Lower leg skin (tissue), 4 donors: ENCODE results near the gene CYBC1. TPM values are rescaled to one million over a fixed set of nuclear protein-coding genes. Genes with fewer than 3 reads are reported as not detected.

Experiments used
- DNase-seq, 2 donors: peaks; one replicate each; pipeline ENCODE4 v3.0.0-alpha.2; 2019; ENCODE audit warnings: low spot score in 2 of 2
- H3K4me3 ChIP-seq: fragments of 200-600 bp; sonication (generic); 2 replicates; pipeline ENCODE4 v1.5.1; 2017; ENCODE audit warnings: mild to moderate bottlenecking, low read depth; ENCODE audit not compliant: poor library complexity, severe bottlenecking
- POLR2A ChIP-seq, 2 donors: fragments of 450-650 bp; IDR thresholded peaks; one replicate each; pipeline ENCODE4 v1.6.1; 2016 to 2017; ENCODE audit warnings: antibody characterized with exemption in 2 of 2, mild to moderate bottlenecking in 1 of 2, moderate library complexity in 1 of 2
- WGBS, 2 donors: methylation state at CpG; one replicate each; pipeline ENCODE4 v1.1.5; 2018; 5-methylcytosine and 5-hydroxymethylcytosine counted together
- intact Hi-C: fragments of 100-400 bp; cut with DNase I; formaldehyde crosslinking; loops from one replicate; pipeline ENCODE4 v1.15.0; 2023; ENCODE audit warnings: low total_unique reads
- total RNA-seq, 4 donors: library from RNA; depleted of rRNA; stranded (reverse); fragments of >200 nt; gene quantifications; one replicate each; pipeline ENCODE4 v1.1.0, GENCODE V29; 2016
- TF ChIP-seq, protein P1 (sequence below), 3 donors: fragments of 450-650 bp; IDR thresholded peaks; one replicate each; pipeline ENCODE4 v1.5.1; 2016; ENCODE audit warnings: antibody characterized with exemption in 3 of 3, mild to moderate bottlenecking in 3 of 3, moderate library complexity in 2 of 3

Gene CYBC1
- total RNA-seq, 4 donors from 2014 or later: 32.4 to 48.8 (median 43.5) TPM

DNA sequence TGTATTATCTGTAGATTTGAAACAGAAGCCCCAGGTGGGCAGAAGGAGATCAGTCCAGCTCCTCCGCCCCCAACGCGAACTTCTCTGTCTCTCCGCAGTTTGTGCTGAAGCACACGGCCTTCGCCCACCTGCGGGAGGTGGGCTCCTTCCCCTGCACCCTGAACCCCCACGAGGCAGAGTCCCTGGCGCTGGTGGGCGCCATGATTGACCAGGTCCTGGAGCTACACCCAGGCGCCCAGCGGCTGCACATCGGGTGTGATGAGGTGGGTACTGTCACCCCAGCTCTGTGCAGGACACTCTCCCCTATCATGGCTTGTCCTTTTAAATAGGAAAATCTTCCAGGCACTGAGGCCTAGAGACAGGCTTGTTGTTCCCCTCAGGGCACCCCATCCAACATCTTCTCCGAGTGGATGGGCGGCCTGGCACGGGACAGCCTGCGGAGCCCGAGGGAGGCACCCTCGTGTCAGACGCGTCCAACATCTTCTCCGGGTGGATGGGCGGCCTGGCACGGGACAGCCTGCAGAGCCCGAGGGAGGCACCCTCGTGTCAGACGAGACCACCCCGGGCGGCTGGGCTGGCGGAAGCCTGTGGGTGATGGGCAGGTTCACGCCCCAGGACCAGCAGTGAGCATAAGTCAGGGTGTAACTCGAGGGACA lies 16.9 kb downstream of the CYBC1 start:
- no peak overlapping the region for H3K4me3 ChIP-seq
- DNase-seq: no peak
- TF ChIP-seq POLR2A (IDR thresholded peaks at IDR 0.05): no peak
- TF ChIP-seq, protein P1, sequence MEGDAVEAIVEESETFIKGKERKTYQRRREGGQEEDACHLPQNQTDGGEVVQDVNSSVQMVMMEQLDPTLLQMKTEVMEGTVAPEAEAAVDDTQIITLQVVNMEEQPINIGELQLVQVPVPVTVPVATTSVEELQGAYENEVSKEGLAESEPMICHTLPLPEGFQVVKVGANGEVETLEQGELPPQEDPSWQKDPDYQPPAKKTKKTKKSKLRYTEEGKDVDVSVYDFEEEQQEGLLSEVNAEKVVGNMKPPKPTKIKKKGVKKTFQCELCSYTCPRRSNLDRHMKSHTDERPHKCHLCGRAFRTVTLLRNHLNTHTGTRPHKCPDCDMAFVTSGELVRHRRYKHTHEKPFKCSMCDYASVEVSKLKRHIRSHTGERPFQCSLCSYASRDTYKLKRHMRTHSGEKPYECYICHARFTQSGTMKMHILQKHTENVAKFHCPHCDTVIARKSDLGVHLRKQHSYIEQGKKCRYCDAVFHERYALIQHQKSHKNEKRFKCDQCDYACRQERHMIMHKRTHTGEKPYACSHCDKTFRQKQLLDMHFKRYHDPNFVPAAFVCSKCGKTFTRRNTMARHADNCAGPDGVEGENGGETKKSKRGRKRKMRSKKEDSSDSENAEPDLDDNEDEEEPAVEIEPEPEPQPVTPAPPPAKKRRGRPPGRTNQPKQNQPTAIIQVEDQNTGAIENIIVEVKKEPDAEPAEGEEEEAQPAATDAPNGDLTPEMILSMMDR (IDR thresholded peaks at IDR 0.05): no peak
- intact Hi-C loops: no loop called here
- WGBS, 2 donors: 86 to 92% methylated on average over 22 to 31 of the region's 32 CpGs

DNA sequence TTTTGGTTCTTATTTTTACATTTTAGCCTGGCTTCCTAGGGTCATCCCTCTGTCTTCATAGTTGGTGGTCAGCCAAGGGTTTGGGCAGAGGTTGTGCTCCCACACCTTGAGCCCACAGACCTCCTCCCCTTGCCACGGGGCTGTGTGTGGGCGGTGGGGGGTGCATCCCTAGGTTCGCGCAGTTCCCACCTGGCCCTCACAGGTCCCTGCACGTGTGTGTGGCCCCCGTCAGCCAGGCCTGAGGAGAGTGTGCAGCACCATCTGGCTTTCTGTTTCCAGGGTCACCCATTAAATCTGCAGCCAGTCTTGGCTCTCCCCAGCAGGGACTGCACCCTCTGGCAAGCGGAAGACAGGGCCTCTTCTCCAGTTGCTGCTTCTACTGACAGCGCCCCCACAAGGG lies 18.5 kb downstream of the CYBC1 start:
- H3K4me3 ChIP-seq: no peak overlapping the region
- intact Hi-C loops: no loop called here
- DNase-seq: no peak
- TF ChIP-seq POLR2A (IDR thresholded peaks at IDR 0.05): no peak
- 85 to 86% methylated on average over 8 of the region's 8 CpGs for WGBS, 2 donors

DNA sequence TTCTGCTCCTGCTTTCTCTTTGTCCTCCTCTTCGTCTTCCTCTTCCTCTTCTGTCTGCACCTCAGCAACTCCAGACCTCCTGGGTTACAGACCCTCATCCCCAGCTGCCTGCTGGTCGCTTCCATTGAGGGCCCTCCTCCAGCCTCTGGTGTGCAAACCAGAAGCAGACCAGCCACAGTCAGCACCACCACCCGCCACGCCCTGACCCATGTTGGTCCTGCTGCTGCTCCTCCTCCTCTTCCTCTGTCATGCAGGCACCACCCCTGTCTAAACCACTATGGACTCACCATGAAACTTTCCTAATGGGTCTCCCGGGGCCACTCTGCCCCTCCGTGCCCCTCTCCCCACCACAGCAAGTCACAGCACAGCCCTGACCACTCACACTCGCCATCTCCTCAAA lies 20.7 kb downstream of the CYBC1 start:
- TF ChIP-seq, protein P1 (IDR thresholded peaks at IDR 0.05): no peak
- no peak for TF ChIP-seq POLR2A (IDR thresholded peaks at IDR 0.05)
- 78 to 80% methylated on average over 7 of the region's 7 CpGs for WGBS, 2 donors
- no peak overlapping the region for H3K4me3 ChIP-seq
- intact Hi-C loops: no loop called here
- no peak for DNase-seq

DNA sequence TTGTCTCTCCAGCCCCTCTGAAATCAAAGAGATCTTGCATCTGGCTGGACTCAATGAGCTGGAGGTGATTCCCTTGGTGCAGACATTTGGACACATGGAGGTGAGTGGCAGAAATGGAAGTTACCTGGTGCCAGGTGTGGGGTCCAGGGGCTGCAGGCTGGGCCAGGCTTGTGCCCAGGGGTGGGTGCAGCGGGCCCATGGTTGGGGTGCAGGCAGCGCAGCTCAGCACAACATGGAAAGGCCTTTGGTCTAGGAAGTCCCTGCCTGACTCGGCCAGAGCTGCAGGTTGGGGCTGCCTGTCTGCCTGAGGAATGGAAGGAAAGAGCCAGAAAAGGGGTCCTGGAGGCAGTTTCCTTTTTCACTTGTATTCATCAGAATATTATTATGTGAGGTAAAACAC lies 22.0 kb downstream of the CYBC1 start:
- DNase-seq: no peak
- WGBS, 2 donors: 95 to 97% methylated on average over 3 of the region's 3 CpGs
- intact Hi-C loops: no loop called here
- no peak overlapping the region for H3K4me3 ChIP-seq
- TF ChIP-seq, protein P1 (IDR thresholded peaks at IDR 0.05): no peak
- no peak for TF ChIP-seq POLR2A (IDR thresholded peaks at IDR 0.05)

DNA sequence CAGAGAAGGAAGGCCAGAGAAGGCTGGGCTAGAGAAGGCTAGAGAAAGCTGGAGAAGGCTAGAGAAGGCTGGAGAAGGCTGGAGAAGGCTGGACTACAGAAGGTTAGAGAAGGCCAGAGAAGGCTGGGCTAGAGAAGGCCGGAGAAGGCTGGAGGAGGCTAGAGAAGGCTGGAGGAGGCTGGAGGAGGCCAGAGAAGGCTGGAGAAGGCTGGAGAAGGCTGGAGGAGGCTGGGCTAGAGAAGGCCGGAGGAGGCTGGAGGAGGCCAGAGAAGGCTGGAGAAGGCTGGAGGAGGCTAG lies 25.7 kb downstream of the CYBC1 start:
- 83 to 88% methylated on average over 2 of the region's 2 CpGs for WGBS, 2 donors
- H3K4me3 ChIP-seq: no peak overlapping the region

DNA sequence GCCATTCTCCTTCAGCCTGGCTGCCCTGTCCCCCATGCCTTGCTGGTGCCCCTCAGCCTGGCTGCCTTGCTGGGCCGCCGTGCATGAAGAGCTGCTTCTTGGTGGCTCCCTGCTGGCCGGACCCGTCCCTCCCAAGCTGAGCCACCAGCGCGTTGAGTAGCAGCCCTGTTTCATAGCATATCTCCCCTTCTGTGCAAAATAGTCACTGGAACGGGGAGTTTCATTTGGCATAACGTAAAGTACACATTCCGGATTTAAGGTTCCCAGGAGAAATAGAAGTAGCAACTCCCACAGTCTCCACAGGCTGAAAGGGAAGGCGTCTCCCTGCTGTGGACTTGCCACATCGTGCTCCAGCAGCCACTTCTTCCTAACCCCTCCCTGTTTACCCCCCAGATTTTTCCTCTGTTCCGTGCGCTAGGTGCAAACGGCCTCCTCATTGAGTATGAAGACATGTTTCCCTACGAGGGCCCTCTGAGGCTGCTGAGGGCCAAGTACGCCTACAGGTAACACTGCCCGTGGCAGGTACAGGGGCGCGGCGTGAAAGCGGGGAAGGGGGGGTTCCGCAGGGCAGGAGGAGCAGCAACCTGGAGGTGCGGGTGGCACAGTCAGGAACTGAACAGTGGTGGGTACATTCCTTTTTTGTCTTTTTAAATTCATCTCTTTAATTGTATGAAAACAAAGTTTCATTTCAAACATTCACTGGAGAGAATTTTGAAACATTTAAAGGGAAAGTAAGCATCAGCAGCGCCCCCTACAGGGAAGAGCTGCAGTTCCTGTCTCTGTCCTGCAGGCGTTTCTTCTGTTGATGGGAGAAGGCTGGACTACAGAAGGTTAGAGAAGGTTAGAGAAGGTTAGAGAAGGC lies 26.3 kb downstream of the CYBC1 start:
- TF ChIP-seq, protein P1 (IDR thresholded peaks at IDR 0.05): no peak
- TF ChIP-seq POLR2A (IDR thresholded peaks at IDR 0.05): no peak
- no peak for DNase-seq
- WGBS, 2 donors: 66 to 70% methylated on average over 25 of the region's 25 CpGs
- intact Hi-C loops: no loop called here
- H3K4me3 ChIP-seq: no peak overlapping the region

More for the DNA sequence above, 25.7 kb downstream of the CYBC1 start:
- no peak for TF ChIP-seq POLR2A (IDR thresholded peaks at IDR 0.05)
- TF ChIP-seq, protein P1 (IDR thresholded peaks at IDR 0.05): no peak
- intact Hi-C loops: no loop called here
- DNase-seq: no peak
